Measurements from ENCODE around the gene NFATC3. TPM values are rescaled to one million over a fixed set of nuclear protein-coding genes. Genes with fewer than 3 reads are reported as not detected.

Gene NFATC3
- total RNA-seq, 1 donor from 2014 or later = 42.0 TPM

DNA sequence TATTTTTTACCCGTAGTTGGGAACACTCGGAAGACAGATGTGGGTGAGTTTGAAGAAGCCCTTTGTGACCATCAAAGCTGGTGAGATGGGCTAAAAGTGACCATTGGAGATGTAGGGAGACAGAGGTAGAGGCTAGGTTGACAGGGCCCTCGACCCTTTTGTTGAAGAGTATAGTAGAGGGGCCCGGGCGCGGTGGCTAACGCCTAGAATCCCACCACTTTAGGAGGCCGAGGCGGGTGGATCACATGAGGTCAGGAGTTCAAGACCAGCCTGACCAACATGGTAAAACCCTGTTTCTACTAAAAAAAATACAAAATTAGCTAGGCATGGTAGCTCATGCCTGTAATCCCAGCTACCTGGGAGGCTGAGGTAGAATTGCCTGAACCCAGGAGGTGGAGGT, 16.2 kb upstream of the NFATC3 start:
- no peak overlapping the region for H3K27ac Mint-ChIP-seq (ENCODE audit: unreplicated experiment)
- peak; percentile 67 for DNase-seq (ENCODE audit: extremely low spot score, unreplicated experiment)
- TF ChIP-seq, protein P1, sequence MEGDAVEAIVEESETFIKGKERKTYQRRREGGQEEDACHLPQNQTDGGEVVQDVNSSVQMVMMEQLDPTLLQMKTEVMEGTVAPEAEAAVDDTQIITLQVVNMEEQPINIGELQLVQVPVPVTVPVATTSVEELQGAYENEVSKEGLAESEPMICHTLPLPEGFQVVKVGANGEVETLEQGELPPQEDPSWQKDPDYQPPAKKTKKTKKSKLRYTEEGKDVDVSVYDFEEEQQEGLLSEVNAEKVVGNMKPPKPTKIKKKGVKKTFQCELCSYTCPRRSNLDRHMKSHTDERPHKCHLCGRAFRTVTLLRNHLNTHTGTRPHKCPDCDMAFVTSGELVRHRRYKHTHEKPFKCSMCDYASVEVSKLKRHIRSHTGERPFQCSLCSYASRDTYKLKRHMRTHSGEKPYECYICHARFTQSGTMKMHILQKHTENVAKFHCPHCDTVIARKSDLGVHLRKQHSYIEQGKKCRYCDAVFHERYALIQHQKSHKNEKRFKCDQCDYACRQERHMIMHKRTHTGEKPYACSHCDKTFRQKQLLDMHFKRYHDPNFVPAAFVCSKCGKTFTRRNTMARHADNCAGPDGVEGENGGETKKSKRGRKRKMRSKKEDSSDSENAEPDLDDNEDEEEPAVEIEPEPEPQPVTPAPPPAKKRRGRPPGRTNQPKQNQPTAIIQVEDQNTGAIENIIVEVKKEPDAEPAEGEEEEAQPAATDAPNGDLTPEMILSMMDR (IDR thresholded peaks at IDR 0.05) = no peak
- H3K9me3 Mint-ChIP-seq (ENCODE audit: unreplicated experiment) = no peaks in the 10 kb centered on the region
- no peak overlapping the region for H3K4me3 Mint-ChIP-seq (ENCODE audit: unreplicated experiment)
- H3K27me3 Mint-ChIP-seq (ENCODE audit: unreplicated experiment) = no peaks in the 10 kb centered on the region
- H3K4me1 Mint-ChIP-seq (ENCODE audit: unreplicated experiment) = peaks cover 27% of the 10 kb centered on the region
- peaks cover 12% of the 10 kb centered on the region for H3K36me3 Mint-ChIP-seq (ENCODE audit: unreplicated experiment)

DNA sequence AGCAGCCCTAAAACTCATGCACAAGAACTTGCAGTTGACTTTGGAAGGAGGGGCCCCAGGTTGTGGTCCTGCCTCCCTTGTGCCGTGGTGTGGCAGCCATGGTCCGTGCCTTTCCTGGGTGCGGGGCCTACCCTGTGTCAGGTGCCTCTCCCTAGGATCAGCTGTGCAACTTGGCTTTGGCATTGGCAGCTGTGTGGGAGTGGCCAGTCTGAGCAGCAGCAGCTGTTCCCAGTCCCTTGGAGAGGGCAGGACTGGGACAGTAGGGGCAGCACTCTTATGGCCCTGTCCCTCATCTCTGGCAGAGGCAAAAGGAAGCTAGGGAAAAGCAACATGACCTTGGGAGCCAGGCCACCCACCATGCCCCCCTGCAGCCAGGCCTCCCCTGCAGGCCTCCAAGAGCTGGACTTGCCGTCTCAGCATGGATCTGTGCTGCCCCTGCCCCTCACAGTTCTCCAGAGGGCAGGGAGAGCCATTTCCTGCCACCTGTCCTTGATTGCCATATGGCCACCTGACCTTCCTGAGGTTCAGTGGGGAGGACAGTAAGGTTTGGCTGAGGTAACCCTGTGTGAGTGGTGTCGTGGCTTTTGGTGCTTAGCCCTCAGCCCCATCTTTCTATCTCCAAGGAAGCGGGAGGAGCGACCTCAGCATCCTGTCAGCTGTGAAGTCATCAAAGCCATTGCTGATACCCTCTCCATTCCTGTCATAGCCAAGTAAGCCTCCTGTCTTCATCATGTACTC, 15.5 kb upstream of the NFATC3 start:
- Mint-ChIP-seq H3K9me3 (ENCODE audit: unreplicated experiment) (no peaks in the 10 kb centered on the region), H3K27ac (ENCODE audit: unreplicated experiment) (no peak overlapping the region), H3K27me3 (ENCODE audit: unreplicated experiment) (no peaks in the 10 kb centered on the region), H3K36me3 (ENCODE audit: unreplicated experiment) (peaks cover 17% of the 10 kb centered on the region), H3K4me1 (ENCODE audit: unreplicated experiment) (peaks cover 20% of the 10 kb centered on the region), H3K4me3 (ENCODE audit: unreplicated experiment) (no peak overlapping the region)
- peak; percentile 73 for DNase-seq (ENCODE audit: extremely low spot score, unreplicated experiment)
- TF ChIP-seq, protein P1 (IDR thresholded peaks at IDR 0.05) = no peak

DNA sequence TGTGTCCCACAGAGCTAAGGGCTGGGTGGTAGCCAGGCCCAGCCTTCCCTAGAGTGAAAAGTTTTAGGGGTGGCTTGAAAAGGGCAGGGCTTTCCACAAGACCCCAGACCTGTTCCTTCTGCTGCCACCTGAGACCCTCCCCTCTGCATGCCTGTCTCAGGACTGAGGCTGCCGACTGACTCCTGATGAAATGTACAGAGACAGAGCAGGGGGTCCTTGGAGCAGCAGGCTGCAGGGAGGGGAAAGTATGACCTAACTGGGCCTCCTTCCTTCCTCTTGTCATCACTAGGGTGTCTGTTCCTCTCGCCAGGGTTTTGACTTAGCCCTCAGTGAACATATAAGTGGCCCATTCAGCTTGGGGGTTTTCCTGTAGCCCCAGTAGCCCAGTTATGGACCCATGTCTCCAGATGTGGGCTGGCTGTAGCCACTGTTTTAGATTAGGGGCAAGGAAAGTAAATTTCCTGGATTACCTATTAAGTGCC, 14.9 kb upstream of the NFATC3 start:
- H3K4me3 Mint-ChIP-seq (ENCODE audit: unreplicated experiment) = no peak overlapping the region
- no peaks in the 10 kb centered on the region for H3K27me3 Mint-ChIP-seq (ENCODE audit: unreplicated experiment)
- H3K36me3 Mint-ChIP-seq (ENCODE audit: unreplicated experiment) = peaks cover 21% of the 10 kb centered on the region
- H3K9me3 Mint-ChIP-seq (ENCODE audit: unreplicated experiment) = no peaks in the 10 kb centered on the region
- H3K4me1 Mint-ChIP-seq (ENCODE audit: unreplicated experiment) = peaks cover 14% of the 10 kb centered on the region
- TF ChIP-seq, protein P1 (IDR thresholded peaks at IDR 0.05) = no peak
- DNase-seq (ENCODE audit: extremely low spot score, unreplicated experiment) = peak; percentile 34
- no peak overlapping the region for H3K27ac Mint-ChIP-seq (ENCODE audit: unreplicated experiment)

DNA sequence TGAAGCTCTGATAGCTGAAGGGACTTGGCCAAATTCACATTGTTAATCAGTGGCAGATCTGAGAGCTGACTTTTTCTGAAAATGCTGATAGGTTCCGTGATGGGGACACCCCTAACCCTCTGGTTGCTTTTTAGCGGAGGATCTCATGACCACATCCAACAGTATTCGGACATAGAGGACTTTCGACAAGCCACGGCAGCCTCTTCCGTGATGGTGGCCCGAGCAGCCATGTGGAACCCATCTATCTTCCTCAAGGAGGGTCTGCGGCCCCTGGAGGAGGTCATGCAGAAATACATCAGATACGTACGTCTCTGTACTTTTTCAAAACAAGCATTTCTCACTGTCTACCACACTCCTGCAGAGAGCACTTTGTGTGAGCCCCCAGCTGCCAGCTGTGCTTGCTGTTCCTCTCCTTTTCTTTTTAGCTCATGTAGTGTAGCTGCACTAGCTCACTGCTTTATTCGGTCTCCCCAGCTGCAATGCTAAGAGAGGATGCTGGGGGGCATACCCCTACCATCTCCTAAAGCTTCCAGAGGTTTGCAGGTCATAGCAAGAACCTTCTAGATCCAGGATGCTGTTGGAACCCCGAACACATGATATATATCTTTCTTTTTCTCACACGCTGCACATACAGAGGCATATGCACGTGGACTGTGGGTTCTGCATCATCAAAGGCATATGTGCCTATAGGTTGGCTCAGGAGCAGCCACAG, 14.2 kb upstream of the NFATC3 start:
- DNase-seq (ENCODE audit: extremely low spot score, unreplicated experiment) = peak; percentile 62
- no peak overlapping the region for H3K4me3 Mint-ChIP-seq (ENCODE audit: unreplicated experiment)
- TF ChIP-seq, protein P1 (IDR thresholded peaks at IDR 0.05) = no peak
- no peak overlapping the region for H3K27ac Mint-ChIP-seq (ENCODE audit: unreplicated experiment)
- no peaks in the 10 kb centered on the region for H3K27me3 Mint-ChIP-seq (ENCODE audit: unreplicated experiment)
- H3K36me3 Mint-ChIP-seq (ENCODE audit: unreplicated experiment) = peaks cover 21% of the 10 kb centered on the region
- no peaks in the 10 kb centered on the region for H3K9me3 Mint-ChIP-seq (ENCODE audit: unreplicated experiment)
- H3K4me1 Mint-ChIP-seq (ENCODE audit: unreplicated experiment) = peaks cover 7% of the 10 kb centered on the region

DNA sequence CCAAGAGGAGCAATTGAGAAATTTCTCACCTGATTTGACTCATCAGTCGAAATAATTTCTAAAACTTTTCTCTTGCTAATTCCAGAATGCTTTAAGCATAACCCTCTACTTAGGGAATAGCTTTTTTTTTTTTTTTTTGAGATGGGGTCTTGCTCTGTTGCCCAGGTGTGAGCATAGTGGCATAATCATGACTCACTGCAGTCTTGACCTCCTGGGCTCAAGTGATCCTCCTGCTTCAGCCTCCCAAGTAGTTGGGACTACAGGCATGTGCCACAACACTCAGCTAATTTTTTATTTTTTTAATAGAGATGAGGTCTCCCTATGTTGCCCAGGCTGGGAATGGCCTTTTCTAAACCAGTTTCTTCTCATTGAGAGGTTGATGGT, 13.7 kb upstream of the NFATC3 start:
- no peak for DNase-seq (ENCODE audit: extremely low spot score, unreplicated experiment)
- Mint-ChIP-seq H3K36me3 (ENCODE audit: unreplicated experiment) (peaks cover 25% of the 10 kb centered on the region), H3K27me3 (ENCODE audit: unreplicated experiment) (no peaks in the 10 kb centered on the region), H3K27ac (ENCODE audit: unreplicated experiment) (no peak overlapping the region), H3K4me1 (ENCODE audit: unreplicated experiment) (peaks cover 2% of the 10 kb centered on the region), H3K4me3 (ENCODE audit: unreplicated experiment) (no peak overlapping the region), H3K9me3 (ENCODE audit: unreplicated experiment) (no peaks in the 10 kb centered on the region)
- TF ChIP-seq, protein P1 (IDR thresholded peaks at IDR 0.05) = no peak

All from osteocyte (in vitro differentiated cells).